Stimulated activated CD4-positive, alpha-beta T cell treated with anti-CD3 and anti-CD28 coated beads, Interleukin-12 subunit alpha, Interleukin-12 subunit beta, amount 100 ng/mL, for 24 hours (primary cell): ENCODE results near the gene GHR.

ENCODE experiments used
- DNase-seq, 2 experiments: peaks; one replicate each; pipeline ENCODE4 v3.0.0-alpha.2; 2020; ENCODE audit warnings: low read depth in 2 of 2

Gene GHR

GRCh38 chr5:42604171-42604711 is 181.0 kb downstream of the GHR start:
- no peak for DNase-seq

- DNase-seq, result no peak
Measured at GRCh38 chr5:42605490-42605889, 182.3 kb downstream of the GHR start.

GRCh38 chr5:42606464-42606869 is 183.2 kb downstream of the GHR start:
- no peak for DNase-seq

- no peak for DNase-seq
Measured at GRCh38 chr5:42611437-42611836, 188.2 kb downstream of the GHR start.

GRCh38 chr5:42612750-42613366 is 189.6 kb downstream of the GHR start:
- no peak for DNase-seq

- no peak for DNase-seq
Measured at GRCh38 chr5:42614509-42614908, 191.3 kb downstream of the GHR start.

GRCh38 chr5:42620579-42621216 is 197.5 kb downstream of the GHR start:
- DNase-seq, result no peak

- DNase-seq, result no peak
Measured at GRCh38 chr5:42621242-42621641, 198.0 kb downstream of the GHR start.

GRCh38 chr5:42621662-42622061 is 198.4 kb downstream of the GHR start:
- DNase-seq, result no peak

- DNase-seq, result no peak
Measured at GRCh38 chr5:42624912-42625311, 201.7 kb downstream of the GHR start.

- DNase-seq, result no peak
Measured at GRCh38 chr5:42626462-42626861, 203.2 kb downstream of the GHR start.

- DNase-seq, result no peak
Measured at GRCh38 chr5:42628821-42629220, 205.6 kb downstream of the GHR start.

GRCh38 chr5:42629284-42629683 is 206.0 kb downstream of the GHR start:
- no peak for DNase-seq

- no peak for DNase-seq
Measured at GRCh38 chr5:42631241-42631640, 208.0 kb downstream of the GHR start.

GRCh38 chr5:42632354-42632900 is 209.2 kb downstream of the GHR start:
- DNase-seq, result no peak

GRCh38 chr5:42634575-42634974 is 211.3 kb downstream of the GHR start:
- DNase-seq, result no peak

- DNase-seq, result no peak
Measured at GRCh38 chr5:42636425-42636824, 213.2 kb downstream of the GHR start.

- no peak for DNase-seq
Measured at GRCh38 chr5:42636946-42637345, 213.7 kb downstream of the GHR start.

GRCh38 chr5:42638972-42639371 is 215.7 kb downstream of the GHR start:
- no peak for DNase-seq

GRCh38 chr5:42640835-42641234 is 217.6 kb downstream of the GHR start:
- DNase-seq, result no peak

GRCh38 chr5:42641336-42642005 is 218.2 kb downstream of the GHR start:
- DNase-seq, result no peak

GRCh38 chr5:42642006-42642405 is 218.8 kb downstream of the GHR start:
- no peak for DNase-seq

GRCh38 chr5:42643360-42643759 is 220.1 kb downstream of the GHR start:
- DNase-seq, result no peak
